ENCODE data around the gene HGFAC.

Gene HGFAC

GRCh38 chr4:3472411-3473141, 30.8 kb downstream of the HGFAC start:
- DNase-seq, result no peak

DNA sequence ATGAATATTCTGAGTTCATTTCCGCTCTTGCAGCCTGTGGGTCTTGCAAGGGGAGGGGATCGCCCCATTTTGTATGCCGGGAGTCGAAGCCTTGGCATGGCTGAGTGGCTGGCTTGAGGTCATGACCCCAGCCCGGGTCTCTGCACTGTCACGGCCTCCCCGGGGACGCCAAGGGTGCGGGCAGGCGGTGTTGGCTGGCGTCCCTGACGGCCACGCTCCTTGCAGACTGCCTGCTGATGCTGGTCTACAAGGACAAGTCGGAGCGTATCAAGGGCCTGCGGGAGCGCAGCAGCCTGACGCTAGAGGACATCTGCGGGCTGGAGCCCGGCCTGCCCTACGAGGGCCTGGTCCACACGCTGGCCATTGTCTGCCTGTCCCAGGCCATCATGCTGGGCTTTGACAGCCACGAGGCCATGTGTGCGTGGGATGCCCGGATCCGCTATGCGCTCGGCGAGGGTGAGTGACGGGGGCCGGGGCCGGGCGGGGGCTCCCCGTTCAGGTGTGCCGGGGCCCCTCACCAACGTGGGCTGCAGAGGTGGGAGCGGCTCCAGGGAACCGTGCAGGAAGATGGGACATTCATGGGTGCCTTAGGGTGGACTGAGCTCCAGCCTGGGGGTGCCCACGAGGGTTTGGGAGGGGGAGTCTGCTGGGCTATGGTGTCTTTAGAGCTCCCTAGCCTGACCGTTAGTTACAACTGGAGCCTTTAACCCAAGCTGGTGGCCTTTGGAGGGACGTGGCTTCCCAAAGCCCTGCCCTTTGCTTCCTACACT, 31.6 kb downstream of the HGFAC start:
- no peak for DNase-seq

- DNase-seq, result no peak
Measured at GRCh38 chr4:3473996-3474765, 32.4 kb downstream of the HGFAC start.

DNA sequence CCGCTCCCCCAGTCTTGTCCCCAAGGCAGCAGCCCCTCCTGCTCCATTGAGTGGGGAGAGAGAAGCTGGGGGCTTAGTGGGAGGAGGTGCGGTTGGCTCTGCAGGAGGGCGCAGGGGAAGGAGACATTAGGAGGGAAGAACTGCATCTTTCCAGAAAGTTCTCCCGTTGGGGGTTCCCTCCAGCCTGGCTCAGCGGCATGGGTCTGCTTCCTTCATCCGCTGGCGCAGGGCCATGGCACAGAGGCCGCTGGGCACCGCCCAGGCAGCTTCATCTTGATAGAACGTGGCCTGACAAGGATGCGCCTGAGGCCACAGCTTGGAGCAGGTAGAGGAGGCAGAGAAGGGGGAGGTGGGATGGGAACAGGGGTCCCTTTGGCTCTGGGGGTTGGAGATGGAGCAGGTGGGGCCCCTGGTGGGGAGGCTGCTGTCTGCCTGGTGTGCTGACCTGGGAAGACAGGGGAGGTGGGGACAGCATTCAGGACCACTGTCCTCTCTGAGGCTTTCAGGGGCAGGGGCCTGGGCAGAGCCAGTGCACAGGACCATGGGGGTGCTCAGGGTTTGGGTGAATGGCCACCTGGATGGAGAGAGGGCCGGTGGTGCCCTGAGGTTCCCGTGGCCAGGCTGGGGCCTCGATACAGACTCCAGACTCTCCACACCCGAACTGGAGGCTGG, 33.4 kb downstream of the HGFAC start:
- no peak for DNase-seq

DNA sequence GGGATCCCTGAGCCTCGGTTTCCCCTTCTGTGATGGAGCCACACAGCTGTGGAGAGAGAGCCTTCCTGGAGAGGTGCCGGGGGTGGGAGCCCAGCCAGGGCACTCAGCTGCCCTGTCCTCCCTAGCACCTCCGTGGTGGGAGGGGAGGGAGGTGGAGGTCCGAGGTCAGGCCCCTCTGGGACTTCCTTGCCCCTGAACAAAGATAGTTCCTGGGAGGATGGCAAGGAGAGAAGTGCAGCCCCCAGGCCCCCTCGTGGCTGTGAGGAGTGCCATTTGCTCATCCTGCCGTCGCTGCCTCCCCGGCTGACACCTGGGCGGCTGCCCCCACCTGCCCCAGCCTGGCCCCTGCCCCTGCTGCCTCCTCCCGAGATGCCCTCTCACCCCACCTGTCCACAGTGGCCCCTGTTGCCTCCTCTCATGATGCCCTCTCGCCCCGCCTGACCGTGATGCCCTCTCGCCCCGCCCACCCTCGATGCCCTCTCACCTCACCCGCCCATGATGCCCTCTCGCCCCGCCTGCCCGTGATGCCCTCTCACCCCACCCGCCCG, 34.0 kb downstream of the HGFAC start:
- no peak for DNase-seq

- no peak for DNase-seq
Measured at GRCh38 chr4:3476341-3476747, 34.6 kb downstream of the HGFAC start.

GRCh38 chr4:3476936-3477749, 35.4 kb downstream of the HGFAC start:
- DNase-seq, result no peak

DNA sequence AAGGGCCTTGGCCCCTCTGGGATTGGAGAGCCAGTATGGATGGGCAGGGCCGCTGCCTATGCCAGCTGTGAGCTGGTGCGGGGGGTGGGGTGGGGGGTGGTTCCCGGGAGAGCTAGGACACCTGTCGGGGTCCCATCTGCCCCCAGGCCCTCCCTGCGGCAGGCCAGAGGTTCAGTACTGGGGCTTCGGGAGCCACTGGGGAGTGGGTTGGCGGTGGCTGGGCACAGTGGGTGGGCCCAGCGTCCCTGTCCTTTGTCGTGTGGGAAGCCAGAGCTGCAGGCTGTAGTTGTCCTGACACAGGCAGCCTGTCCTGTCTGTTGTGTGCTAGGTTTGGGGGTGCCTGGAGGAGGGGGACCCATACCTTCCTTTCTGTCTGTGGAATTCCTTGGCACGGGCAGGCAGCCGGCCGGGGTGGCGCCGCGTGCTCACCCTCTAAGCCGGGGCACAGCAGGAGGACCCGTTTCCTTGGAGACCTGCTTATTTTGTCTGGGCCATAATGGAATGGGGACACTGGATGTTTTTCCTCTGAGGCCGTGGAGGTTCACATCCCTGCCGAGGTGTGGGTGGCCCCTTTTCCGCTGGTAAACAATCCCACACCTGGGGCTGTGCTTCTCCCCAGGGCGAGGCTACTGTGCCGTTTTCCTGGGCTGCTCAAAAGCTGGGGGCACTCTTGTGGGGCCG, 36.1 kb downstream of the HGFAC start:
- no peak for DNase-seq

- DNase-seq, result no peak
Measured at GRCh38 chr4:3478446-3479357, 36.9 kb downstream of the HGFAC start.

DNA sequence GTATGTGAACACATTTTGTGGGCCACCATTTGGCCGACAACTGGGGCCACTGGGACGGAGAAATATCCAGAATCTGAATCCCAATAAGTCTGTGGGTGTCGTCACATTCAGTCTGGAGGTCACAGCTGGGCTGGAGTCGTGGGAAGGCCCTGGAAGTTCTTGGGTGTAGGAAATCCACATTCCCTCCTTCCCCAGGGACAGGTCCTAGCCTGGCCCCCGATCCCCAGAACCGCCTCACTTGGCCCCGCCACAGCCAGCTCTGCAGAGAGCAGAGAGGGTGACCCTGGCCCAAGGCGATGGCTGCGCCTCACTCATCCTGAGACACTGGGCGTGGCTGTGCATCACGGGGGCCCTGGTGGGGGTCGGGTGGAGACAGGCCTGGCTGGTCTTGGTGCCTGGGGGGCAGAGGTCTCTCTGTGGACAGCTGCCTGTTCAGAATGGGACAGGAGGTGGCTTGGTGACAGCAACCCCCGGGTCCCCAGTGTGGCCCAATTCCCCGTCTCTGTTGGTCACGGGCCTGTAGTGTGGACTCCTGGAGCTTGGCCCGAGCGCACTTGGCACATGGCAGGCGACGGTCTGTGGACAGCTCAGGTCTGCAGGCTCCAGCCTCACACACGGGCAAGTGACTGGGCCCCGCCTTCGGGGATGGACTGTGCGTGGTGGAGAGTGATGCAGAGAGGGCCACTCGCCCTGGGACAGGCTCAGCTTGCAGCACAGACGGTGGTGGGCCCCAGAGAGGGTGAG, 37.8 kb downstream of the HGFAC start:
- no peak for DNase-seq

DNA sequence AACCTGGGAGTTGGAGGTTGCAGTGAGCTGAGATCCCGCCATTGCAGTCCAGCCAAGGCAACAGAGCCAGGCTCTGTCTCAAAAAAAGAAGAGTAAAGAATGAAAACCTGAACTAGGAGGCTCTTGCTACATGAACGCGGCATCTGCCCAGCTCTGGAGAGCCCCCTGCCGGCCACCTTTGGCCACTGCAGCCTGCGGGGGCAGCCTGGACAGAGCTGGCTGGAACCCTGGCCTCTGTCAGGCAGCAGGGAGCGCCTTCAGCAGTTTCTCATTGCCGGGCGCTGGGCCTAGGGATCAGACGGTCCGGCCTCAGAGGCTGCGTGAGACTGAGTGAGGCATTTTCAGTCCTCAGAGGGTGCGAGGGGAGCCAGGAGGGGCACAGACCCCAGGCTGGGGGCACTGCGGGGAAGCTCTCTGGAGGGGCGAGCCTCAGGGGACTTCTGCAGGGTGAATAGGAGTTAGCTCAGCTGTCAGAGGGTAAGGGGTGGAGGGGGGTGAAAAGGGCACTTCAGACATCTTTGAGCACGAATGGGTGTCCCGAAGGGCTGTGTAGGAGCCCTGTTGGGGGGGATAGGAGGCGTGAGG, 38.9 kb downstream of the HGFAC start:
- peak in 48 of 56 donors; percentile 11 to 81 (median 43) for DNase-seq

DNA sequence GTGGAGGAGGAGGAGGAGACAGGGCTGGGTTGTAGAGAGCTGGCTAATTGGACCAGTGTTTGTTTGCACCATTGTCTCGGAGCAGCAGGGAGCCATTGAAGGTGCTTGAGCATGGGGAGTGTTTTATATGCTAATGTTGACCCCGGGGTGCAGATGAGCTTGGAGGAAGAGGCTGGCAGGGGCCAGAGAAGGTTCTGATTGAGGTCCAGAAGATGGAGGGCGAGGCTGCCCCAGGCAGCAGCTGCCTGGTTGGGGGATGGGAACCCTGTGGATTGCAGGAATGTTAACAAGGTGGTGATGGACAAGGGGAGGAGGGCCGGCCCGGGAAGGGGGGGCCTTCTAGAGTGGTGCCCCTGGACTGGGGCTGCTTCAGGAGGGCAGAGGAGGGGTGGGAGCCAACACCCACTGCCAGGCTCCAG, 39.4 kb downstream of the HGFAC start:
- DNase-seq, result no peak

- no peak for DNase-seq
Measured at GRCh38 chr4:3481783-3482393, 40.1 kb downstream of the HGFAC start.

DNA sequence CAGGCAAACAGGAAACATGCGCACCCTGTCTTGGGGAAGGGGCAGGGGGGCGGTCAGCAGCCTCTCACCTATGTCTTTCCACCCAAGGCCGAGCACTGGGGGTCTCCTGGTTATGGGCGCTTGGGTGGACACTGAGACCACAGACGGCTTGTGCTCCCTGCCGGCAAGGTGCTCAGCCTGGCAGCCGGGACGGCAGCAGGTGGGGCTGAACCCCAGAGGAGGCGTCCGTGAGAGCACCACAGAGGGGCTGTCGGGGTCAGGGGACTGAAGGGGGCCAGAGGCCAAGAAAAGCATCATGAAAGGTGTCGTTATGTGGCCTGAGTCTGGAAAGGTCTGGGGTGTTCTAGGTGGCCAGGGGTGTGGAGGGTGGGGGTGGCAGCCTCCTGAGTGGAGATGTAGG, 40.9 kb downstream of the HGFAC start:
- no peak for DNase-seq

DNA sequence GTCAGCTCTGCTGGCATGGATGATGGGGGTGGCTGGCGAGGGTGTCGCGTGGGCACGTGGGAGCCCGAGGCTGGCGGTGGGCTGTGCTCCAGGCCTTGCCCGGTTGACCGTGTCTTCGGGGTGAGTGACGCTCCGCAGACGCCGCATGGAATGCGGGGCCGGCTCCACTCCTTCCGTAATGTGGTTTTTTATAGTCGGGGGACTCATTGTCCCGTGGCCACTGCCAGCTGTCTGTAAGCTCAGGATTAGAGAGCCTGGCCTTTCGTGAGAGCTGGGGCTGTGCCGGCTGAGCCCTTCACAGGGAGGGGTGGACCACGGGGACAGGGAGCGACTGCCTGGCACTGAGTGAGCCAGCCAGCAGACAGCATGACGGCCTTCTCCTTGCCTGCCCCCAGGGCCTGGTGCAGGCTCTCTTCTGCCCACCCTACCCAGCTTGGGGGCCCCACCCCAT, 41.7 kb downstream of the HGFAC start:
- peak in 4 of 56 donors; percentile 12 to 38 (median 32) for DNase-seq

DNA sequence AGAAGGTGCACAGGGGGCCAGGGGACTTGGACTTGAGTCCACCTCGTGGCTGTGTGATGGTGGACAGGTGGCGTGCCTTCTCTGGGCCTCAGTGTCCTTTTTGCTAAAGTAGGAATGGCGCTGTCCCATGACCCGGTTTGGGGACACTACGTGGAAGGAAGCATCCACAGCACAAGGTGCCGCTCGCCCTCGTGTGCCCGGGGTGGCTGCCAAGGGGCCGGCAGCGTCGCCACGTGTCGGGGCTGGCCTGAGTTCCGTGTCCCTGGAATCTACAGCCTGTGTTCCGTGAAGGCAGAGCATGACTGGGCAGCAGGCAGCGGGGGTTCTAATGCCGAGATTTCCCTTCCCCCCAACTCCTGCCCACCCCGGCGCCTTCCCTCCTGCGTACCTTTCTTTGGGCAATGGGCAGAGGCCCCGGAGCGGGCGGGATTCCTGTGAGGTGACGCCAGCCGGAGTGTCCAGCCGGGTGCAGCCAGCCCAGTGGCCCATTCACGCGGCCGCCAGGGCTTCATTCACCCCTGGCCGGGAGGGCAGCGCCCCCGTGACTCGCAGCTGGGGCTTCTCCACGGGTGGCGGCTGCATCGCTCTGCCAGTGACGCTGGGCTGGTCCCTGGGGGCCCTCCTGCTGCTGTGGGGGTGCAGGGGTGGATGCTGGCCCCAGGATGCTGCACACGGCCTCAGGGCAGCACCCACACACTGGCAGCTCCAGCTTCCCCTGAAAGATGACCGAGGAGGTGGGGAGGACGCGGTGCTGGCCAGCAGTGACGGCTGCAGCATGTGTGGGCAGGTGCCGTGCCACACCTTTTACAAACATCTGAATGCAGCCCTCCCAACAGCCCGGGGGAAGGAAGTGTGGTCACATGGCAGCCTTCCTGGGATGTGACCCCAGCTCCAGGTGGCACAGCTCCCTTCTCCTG, 42.5 kb downstream of the HGFAC start:
- peak in 2 of 56 donors; percentile 21 to 76 for DNase-seq

Data from nucleus accumbens (tissue), 56 donors.